Right ventricle myocardium inferior (tissue), 1 donor: ENCODE measurements around the gene ZNF366. TPM values are rescaled to one million over a fixed set of nuclear protein-coding genes. Genes with fewer than 3 reads are reported as not detected.
A peak's percentile ranks its signal among the peaks of the same experiment; 100 is the strongest.

Experiments used
- ATAC-seq: fragments of 200-7000 bp; cut with Tn5 transposase; one replicate; pipeline ENCODE4 v1.9.1; 2020; ENCODE audit warnings: mild to moderate bottlenecking, moderate library complexity
- DNase-seq: peaks from one replicate; pipeline ENCODE4 v3.0.0; 2021; ENCODE audit errors: missing footprints
- intact Hi-C: fragments of 100-400 bp; cut with DNase I; formaldehyde crosslinking; loops from one replicate; pipeline ENCODE4 v1.11.0; 2022
- total RNA-seq: library from RNA; stranded (reverse); fragmentation: NEBNext Ultra II Directional; extraction: Animal tissue kit (Norgen Biotek cat#: 25700); gene quantifications from one replicate; pipeline ENCODE4 v1.2.1, GENCODE V29; 2021
- donor health status: DM: no; HTN: yes; CAD: no; lungs with severe emphysema.

The ZNF366 gene
- total RNA-seq, 1 donor from 2014 or later = 8.7 TPM

DNA sequence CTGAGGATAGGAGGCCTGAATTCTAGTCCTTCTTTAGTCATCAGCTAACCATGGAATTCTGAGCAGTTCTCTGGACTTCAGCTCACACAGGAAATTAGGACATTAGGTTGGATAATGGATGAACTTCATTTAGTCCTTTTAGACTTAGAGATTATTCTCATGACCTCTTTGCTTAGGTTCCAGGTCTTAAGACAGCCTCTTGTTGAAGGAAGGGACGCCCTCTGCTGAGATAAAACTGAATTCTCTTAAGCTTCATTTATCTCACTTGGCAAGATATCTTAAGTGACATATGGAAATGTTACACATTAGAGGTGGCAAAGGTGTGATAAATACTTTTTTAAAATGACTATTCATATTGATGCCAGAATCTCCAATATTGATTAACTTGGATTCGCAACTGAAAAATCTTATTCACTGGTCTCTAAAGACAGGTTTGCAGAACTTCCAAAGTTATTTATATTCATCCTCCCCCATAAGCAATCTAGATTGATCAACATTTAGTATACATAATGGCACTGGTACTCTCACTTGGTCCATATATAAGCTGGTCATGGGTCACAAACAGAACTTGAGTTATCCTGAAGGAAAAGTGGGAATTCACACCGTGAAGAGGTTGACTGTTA is 16.9 kb upstream of the ZNF366 start:
- ATAC-seq = peak; percentile 79
- DNase-seq = no peak
- intact Hi-C loops = loop anchor here (1.0 kb wide), 2 partner anchors 72 to 158 kb away; no protein-coding TSS in a partner anchor

DNA sequence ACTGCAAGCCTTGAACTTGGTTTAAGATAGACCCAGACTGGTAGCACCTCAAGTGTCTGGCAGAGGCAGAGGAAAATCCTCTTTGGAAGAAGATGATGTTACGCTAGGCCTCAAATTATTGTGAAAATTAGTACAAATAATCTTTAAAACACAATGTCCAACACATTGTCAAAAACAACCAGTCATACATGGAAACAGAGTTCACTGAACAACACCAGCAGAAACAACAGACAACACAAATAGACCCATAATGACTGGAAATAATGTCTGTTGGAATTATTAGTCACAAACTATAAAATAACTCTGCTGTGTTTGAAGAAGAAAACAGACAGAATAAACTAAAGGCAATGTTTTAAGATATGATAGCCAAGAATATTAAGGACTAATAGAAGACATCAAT is 15.4 kb upstream of the ZNF366 start:
- no peak for ATAC-seq
- intact Hi-C loops = no loop called here
- DNase-seq = no peak

DNA sequence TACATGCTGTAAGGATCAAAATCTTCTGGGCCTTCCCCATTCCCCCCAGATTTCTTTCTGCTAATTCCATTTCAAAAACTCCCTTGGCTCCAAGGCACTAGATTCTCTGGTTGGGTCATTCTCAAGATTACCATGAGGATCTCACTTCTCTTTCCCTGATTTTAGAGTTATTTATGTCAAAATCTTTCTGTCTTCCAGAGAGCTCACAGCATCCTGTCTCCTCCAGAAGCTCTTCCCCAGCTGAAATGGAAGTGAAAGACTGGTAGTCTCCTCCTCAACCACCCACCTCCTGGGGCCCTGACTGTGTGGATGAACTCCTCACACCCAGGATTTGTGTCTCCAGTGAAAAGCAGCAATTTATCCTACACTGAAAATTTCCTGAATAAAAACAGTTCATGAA is 11.9 kb upstream of the ZNF366 start:
- DNase-seq (no peak), ATAC-seq (no peak)
- intact Hi-C loops = no loop called here

DNA sequence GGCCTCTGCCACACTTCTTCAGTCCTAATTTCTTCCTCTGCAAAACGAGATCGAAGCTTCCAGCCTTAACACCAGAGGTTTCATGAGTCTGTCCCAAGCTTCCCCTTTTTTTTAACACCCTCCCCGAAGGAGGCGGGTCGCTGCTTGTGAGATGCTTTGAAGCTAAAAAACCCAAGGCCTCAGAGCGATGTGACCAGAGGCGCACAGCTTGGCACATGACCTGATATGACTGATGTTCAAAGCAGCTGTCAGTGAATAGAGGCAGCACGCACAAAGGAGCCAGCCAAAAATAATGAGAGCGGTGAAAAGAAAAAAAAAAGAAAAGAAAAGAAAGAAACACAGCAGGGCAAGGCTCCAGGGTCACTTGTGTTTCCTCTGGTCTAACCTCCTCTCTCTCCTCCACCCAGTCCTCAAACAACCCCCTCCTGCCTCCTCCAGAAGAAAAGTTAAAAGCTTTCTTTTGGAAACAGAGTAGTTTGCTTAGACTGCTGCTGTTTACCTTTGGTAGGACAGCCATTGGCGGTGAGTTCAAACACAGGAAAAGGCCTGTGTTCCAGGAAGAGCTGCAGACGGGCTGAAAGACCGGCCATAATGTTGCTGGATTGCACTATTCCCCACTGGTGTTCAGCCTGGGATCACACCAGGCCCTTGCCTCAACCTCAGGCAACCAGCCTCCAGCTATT is 10.9 kb upstream of the ZNF366 start:
- intact Hi-C loops = no loop called here
- peak; percentile 80 for DNase-seq
- peak; percentile 87 for ATAC-seq

DNA sequence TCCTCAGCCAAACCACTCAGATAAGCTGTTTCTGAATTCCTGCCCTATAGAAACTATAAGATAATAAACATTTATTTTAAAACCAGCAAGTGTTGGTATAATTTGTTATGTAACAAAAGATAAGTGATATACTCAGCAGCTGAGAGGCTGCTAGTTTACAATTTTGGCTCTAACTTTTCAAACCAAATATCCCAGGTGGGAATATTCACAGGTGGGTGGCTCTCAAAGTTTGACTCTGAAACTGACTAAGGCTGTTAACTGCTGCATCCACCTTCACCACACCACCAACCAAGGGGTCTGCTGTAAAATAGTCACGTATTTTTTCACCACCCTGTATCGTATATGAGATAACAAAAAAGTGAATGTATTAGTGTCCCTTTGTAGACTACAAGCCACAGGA is 9.7 kb upstream of the ZNF366 start:
- intact Hi-C loops = no loop called here

DNA sequence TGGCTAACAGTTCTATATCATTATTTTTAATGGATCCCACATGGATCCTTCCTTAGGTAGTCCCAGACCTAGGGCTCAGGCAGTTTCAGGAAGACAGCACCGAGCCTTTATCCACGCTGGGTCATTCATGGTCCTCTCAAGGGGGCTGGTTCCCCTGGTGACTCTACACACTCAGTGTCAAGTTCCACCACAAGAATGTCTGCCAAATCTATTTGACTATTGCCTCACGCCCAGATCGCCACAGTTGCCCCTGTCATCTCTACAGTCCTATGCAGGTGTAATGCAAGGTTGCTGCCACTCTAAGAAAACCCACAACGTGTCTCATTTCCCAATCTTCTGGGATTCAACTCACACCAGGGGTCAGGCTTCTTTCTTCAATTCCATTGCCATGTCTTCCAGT is 8.0 kb upstream of the ZNF366 start:
- no peak for DNase-seq
- intact Hi-C loops = no loop called here
- no peak for ATAC-seq

More for the DNA sequence above, 9.7 kb upstream of the ZNF366 start:
- ATAC-seq (no peak), DNase-seq (no peak)

DNA sequence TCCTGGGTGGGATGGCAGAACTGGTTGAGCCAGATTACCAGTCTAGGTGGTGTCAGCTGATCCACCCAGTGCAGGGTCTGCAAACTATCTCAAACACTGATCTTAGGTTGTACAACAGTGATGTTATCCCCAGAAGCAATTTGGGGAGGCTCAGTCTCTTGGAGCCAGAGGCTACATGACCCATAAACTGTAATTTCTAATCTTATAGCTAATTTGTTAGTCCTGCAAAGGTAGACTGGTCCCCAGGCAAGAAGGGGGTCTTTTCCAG is 5.3 kb upstream of the ZNF366 start:
- intact Hi-C loops = no loop called here
- DNase-seq (no peak), ATAC-seq (no peak)

DNA sequence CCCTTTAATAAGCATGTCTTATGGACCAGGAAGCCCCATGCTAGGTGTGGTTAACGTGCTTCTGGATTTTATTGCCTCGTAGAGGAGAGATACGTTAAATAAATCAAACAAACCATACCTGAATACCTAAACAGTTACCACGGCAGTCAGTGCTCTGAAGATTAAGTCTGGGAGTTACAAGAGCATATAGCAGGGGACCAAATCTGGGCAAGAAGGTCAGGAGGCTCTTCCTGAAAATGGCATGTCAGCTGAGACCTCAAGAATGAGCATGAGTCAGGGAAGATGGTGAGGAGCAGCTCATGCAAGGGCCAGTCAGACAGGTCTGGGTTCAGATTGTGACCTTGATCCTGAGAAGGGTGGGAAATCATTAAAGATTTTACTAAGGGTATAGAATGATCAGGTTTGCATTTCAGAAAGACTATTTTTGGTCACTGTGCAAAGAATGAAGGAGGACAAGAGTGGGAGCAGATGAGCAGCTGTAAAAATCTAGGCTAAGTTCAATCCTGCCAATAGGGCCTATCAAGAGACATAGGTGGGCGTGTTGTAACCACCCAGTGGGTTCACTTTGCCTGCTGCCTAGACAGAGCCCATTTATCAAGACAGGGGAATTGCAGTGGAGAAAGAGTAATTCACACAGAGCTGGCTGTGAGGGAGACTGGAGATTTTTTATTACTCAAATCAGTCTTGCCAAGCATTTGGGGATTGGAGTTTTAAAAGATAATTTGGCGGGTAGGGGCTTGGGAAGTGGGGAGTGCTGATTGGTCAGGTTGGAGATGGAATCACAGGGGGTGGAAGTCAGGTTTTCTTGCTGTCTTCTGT is 4.8 kb upstream of the ZNF366 start:
- ATAC-seq (no peak), DNase-seq (no peak)
- intact Hi-C loops = no loop called here

DNA sequence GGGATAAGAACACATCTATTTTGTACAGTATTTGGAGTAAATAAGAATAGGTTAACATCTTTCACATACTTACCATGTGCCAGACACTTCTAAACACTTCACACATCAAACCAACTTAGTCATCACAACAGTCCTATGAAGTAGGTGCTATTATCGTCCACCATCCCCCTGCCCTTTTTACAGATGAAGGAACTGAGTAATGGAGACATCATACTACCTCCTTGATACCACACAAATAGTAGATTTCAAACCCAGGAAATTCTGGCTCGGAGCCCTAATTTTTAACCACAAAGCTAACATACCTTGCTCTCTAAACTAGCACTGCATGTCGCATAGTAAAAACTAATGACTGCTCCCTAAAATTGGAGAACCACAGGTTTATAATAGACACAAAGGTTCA is 4.2 kb upstream of the ZNF366 start:
- intact Hi-C loops = no loop called here
- no peak for DNase-seq
- ATAC-seq = no peak

DNA sequence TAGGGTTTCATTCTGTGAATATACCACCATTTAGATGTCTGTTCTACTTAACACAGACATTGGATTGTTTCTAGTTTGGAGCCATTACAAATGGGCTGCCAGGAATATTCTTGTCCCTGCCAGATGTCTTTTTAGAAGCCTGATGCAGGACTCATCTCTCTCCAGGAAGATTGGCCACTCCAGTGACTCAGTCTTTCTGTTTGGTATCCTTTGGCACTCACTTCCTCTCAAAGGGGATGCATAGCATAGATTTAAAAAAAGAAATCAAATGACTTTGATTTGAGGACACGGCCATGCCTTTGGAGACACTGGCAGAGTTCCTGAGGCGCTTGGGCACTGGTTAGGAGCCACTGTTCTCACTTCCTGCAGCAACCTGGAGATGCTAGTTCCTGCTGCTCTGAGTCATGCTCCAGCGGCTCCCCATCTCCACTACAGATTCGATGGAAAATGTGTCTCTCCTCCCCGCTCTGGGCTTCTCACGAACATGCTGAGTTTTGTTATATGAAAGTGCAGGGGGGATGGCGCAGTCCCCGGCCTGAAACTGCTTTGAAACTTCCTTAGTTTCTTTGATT is 3.5 kb upstream of the ZNF366 start:
- peak; percentile 27 for ATAC-seq
- intact Hi-C loops = no loop called here
- peak; percentile 61 for DNase-seq

DNA sequence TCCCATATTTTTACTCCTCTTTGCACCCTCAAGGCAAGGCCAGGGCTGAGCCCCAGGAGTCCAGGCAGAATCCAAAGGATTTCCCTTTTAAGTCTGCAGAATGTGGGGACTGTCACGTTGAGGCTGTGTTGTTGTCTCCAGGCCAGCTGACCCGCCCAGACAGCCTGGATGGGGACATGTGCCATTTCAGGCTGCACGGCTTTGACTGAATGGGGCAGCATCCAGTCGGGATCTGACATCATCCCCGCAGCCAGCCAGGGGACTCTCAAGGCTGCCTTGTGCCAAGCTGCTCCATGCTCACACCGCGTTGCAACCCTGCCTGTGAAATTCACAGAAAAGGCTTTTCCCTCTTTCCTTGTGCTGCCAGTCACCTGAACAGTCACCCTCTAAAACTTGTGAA is 2.2 kb upstream of the ZNF366 start:
- intact Hi-C loops = loop anchor here (10.0 kb wide), 1 partner anchor 115 kb away; no protein-coding TSS in a partner anchor
- DNase-seq (peak; percentile 76), ATAC-seq (peak; percentile 87)

DNA sequence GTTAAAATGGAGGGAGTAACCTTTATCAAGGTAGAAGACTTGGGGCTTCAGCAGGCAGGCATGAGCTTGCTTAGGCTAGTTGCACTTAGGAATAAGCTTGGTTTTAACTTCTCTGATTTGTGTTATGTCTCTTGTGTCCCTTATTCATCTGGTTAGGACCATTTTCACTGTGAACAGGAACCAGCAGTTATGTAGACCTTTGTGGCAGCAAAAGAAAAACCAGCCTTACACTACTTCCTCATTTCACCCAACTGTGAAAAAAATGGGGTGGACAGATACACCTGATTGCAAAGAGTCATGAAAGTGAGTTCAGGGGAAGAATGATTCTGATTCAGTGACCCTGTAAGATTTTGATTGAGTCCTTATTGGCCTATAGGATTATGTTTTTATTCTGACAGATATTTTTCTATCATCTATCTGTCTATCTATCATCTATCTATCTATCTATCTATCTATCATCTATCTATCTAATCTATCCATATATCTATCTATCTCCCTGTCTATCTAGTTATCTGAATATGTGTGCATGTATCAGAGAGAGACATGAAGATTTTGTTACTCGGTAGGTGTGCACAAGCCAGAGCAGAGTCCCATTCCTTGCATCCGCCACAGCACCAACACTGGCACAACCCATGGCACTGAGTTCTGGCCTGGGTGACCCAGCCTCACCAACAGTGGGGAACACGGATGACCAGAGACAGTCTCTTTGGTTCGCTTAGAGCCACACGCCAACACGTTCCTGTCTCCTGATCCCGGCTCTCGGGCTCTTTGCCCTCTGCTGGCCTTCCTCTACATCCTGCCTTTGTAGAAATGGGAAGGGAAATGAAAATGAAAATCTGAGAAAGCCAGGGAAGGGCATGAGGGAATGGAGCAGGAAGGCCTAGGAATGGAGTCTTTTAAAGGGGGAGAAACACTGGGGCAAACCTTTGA is 1.3 kb upstream of the ZNF366 start:
- DNase-seq (no peak), ATAC-seq (no peak)
- intact Hi-C loops = loop anchor here (10.0 kb wide), 1 partner anchor 114 kb away; no protein-coding TSS in a partner anchor

DNA sequence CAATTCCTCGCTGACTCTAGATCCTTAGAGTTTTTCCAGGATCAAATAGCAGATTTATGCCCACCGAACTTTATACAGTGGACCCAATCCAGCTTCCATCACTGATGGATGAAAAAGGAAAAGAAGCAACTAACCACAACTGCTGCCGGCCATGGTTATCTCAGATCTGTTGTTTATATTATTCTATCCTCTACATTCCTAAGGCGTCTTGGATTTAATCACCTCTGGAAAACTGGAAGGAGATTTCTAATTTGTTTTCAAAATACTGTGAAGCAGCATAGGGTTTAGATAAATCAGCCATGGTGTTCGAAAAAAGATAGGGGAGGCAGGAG is 663 bp upstream of the ZNF366 start:
- intact Hi-C loops = loop anchor here (2.0 to 10.0 kb wide), 3 partner anchors 55 to 113 kb away; no protein-coding TSS in a partner anchor
- ATAC-seq = no peak

DNA sequence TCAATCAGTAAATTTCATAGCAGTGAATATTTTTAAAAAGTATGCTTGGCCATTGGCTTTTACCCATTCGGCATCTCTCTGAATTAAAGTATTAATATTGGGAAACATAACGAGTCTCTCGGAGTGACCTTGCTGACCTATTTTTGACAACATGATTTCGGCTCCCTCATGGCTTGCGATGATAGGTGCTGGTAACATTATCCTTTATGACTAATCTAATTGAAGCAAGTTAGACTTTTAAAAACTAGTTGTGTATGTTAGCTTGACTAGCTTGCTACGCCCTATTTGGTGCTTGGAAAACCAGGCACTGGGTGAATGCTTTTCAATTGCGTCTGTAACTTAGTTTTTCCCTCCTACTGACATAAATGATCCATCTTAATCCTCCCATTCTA is 1.1 kb downstream of the ZNF366 start:
- ATAC-seq (no peak), DNase-seq (no peak)
- intact Hi-C loops = loop anchor here (2.0 to 10.0 kb wide), 3 partner anchors 53 to 111 kb away; no protein-coding TSS in a partner anchor

More for the DNA sequence above, 663 bp upstream of the ZNF366 start:
- no peak for DNase-seq

DNA sequence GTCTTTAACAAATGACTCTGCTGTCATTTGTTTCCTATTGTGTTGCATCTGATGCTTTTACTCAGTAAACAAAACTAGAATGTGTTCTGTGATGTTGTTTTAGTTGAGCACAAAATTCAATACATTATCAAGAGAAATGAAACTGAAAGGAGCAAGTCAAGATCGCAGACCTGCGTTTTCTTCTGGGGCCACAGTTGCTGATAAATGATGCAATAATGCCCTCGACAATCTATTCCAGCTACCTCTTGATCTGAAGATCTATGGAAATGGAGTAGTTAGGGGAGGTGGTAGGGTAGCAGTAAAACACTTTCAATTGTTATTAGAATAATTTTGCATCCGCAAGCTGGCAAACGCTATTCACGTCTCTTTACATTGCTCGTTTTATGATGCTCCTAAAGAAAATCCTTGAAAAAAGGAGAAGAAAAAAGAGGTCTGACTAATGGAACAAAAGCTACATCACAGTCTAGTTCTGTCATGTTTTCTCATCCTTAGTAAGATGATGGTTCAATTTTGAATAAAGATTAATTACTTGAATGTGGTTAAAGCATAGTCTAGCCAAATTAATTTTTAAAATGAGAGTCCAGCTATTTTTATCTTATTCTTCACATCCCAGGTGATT is 1.6 kb downstream of the ZNF366 start:
- no peak for DNase-seq
- ATAC-seq = no peak
- intact Hi-C loops = loop anchor here (2.0 to 10.0 kb wide), 3 partner anchors 53 to 111 kb away; no protein-coding TSS in a partner anchor

DNA sequence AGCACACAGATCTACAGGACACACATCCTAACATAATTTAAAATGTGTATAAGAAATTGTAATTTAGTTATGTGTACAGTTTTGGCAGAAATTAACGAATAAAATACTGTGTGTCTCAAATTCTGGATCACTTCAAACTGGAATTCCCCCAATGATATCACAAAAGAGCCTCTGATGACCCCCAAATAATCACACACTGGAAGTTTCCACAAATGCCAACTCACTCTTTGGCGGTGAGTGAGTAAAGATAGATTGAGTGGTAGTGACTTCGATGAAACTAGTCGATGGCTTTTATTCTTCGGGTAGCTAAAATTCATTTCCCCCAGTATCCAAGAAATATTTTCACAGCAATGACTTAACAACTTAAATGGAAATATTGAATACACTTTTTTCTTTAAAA is 2.2 kb downstream of the ZNF366 start:
- DNase-seq (no peak), ATAC-seq (no peak)
- intact Hi-C loops = loop anchor here (10.0 kb wide), 1 partner anchor 110 kb away; no protein-coding TSS in a partner anchor

DNA sequence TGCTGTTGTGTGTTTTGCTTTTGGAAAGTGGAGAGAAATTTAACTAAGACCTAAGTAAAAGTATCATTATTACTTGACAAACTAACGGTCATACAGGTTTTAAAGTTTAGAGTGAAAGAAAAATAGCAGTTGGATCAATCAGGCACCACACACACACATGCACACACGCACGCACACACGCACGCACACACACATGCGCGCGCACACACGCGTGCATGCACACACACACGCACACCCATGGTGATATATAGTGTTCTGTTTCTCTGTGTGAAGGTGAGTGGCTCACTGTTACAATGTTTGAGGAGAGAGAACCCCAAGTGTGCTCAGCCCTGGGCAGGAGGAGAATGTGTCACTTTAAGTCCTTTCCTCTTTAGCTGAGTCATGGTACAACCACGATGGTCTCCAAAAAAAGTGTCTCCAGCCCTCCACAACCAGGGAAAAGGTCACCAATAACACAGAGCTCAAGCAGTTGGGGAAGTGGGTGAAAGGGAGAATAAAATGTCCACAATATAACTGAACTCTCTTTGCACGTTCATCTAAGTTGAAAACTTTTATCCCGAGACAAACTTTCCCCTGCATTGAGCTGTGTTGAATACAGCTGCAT is 3.2 kb downstream of the ZNF366 start:
- intact Hi-C loops = loop anchor here (10.0 kb wide), 1 partner anchor 109 kb away; no protein-coding TSS in a partner anchor
- ATAC-seq = peak; percentile 48
- DNase-seq = peak; percentile 55
